GM12892 (cell line): ENCODE data around the gene METTL21A.

Experiments used
- POLR2A ChIP-seq: IDR thresholded peaks from 2 replicates; pipeline ENCODE4 v1.6.1; 2011; ENCODE audit warnings: low read depth, low read length, control low read depth
- POLR2AphosphoS5 ChIP-seq: IDR thresholded peaks from 2 replicates; pipeline ENCODE4 v1.6.1; 2011; ENCODE audit warnings: low read depth, low read length, control low read depth

DNA sequence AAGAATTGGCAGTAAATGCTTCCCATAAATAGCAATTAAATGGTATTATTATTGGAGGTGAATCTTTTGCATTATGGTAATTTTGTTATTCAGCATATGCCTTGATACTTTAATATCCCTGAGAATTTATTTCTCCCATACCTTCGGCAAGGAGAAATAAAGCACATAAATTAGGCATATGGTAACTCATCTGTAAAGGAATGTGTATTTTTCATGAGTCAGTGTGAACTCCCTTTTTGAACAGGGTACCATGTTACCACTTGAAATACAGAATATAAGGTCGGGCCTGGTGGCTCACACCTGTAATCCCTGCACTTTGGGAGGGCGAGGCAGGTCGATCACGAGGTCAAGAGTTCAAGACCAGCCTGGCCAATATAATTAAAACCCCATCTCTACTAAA is 18.4 kb downstream of the METTL21A start:
- TF ChIP-seq POLR2A: no peak
- TF ChIP-seq POLR2AphosphoS5: no peak
